ENCODE results near the gene ANK3. TPM values are rescaled to one million over a fixed set of nuclear protein-coding genes. Genes with fewer than 3 reads are reported as not detected.

The ANK3 gene
- total and polyA plus RNA-seq, 10 donors, result 2.0 to 133 (median 62.9) TPM

DNA sequence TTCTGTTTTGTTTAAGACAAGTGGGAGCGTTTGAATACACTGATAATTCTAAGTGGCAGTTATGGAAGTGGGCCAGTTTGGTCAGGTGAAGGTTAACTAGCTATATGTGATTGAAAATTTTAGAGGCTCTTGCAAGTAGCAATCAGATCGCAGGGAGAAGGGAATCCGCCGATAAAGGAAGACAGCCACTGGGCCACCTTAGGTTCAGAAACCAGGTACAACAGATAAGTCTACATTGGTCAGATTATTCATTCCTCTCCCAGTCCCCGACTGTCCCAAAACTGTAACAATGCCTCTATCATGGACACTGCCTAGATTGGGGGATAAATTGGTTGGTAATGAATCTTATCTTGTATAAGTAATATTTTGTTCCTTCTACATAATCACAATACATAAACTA, 8.9 kb downstream of the ANK3 start:
- H3K36me3 ChIP-seq, result no peaks in the 10 kb centered on the region
- 91 to 95% (median 93%) methylated on average over 5 of the region's 5 CpGs for WGBS, 5 donors
- no peaks in the 10 kb centered on the region for H3K27me3 ChIP-seq (replicated peaks in 1 of 7)
- H3K4me1 ChIP-seq, result peaks cover 0 to 4% (median 0%) of the 10 kb centered on the region in 6 donors
- intact Hi-C loops (cut with DNase I; ENCODE audit: low total_unique reads), result no loop called here
- no peak overlapping the region for H3K4me3 ChIP-seq
- no peak for DNase-seq
- no peaks in the 10 kb centered on the region for H3K9me3 ChIP-seq
- no peak overlapping the region for H3K27ac ChIP-seq
- TF ChIP-seq POLR2AphosphoS5 (IDR thresholded peaks at IDR 0.05) (no peak), POLR2A (IDR thresholded peaks at IDR 0.05) (no peak), CTCF (IDR thresholded peaks at IDR 0.05 in 8 of 11, conservative IDR thresholded peaks at IDR 0.05 in 3 of 11) (no peak)

DNA sequence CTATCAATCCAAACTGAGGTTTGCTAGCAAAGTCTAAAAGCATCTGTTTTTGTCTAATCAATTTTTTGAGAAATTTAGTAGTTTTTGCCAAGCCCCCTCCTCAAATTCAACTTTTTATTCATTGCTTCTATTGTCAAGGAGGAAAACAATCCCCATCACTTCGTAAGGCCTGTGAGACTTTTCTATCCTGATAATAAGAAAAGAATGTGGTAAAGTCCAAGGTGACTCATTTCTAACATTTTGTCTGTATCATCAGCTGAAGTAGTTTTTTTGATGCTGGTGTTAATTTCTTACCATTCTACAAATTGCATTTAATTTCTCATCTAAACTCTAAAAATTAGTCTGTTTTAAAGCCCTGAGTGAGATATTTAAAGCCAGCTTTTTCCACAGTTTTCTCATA, 11.7 kb downstream of the ANK3 start:
- TF ChIP-seq POLR2A (IDR thresholded peaks at IDR 0.05) (no peak), CTCF (IDR thresholded peaks at IDR 0.05 in 8 of 11, conservative IDR thresholded peaks at IDR 0.05 in 3 of 11) (no peak), POLR2AphosphoS5 (IDR thresholded peaks at IDR 0.05) (no peak)
- intact Hi-C loops (cut with DNase I; ENCODE audit: low total_unique reads), result no loop called here
- Histone ChIP-seq H3K4me1 (peaks cover 0 to 4% (median 0%) of the 10 kb centered on the region in 6 donors), H3K9me3 (no peaks in the 10 kb centered on the region), H3K36me3 (no peaks in the 10 kb centered on the region), H3K27ac (no peak overlapping the region), H3K4me3 (no peak overlapping the region), H3K27me3 (replicated peaks in 1 of 7) (no peaks in the 10 kb centered on the region)
- DNase-seq, result no peak
- WGBS, 5 donors, result 61 to 87% (median 74%) methylated on average over 1 of the region's 1 CpG

DNA sequence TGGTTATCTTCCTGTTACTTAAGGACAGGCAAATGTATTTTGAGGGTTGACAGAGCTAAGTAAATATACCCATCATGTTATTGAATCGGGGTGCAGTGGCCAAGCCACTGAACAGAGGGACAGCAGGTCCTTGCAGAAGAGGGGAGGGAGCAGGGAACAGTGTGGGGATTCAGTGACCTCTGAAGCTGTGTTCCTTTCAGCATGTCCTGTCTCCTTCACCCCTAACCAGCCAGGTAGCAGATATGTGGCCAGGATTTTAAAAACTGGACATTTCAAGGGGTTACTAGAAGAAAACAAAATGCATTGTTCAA, 12.7 kb downstream of the ANK3 start:
- Histone ChIP-seq H3K36me3 (no peaks in the 10 kb centered on the region), H3K4me3 (no peak overlapping the region), H3K4me1 (peaks cover 0 to 4% (median 0%) of the 10 kb centered on the region in 6 donors), H3K27ac (no peak overlapping the region), H3K27me3 (replicated peaks in 1 of 7) (no peaks in the 10 kb centered on the region), H3K9me3 (no peaks in the 10 kb centered on the region)
- intact Hi-C loops (cut with DNase I; ENCODE audit: low total_unique reads), result no loop called here
- TF ChIP-seq POLR2A (IDR thresholded peaks at IDR 0.05) (no peak), CTCF (IDR thresholded peaks at IDR 0.05 in 8 of 11, conservative IDR thresholded peaks at IDR 0.05 in 3 of 11) (no peak), POLR2AphosphoS5 (IDR thresholded peaks at IDR 0.05) (no peak)
- 55 to 85% (median 72%) methylated on average over 1 of the region's 1 CpG for WGBS, 5 donors
- DNase-seq, result no peak

GRCh38 chr10:60376221-60377041, 13.2 kb downstream of the ANK3 start:
- H3K27ac ChIP-seq, result no peak overlapping the region
- WGBS, 5 donors, result 84 to 94% (median 85%) methylated on average over 6 of the region's 6 CpGs
- no peaks in the 10 kb centered on the region for H3K9me3 ChIP-seq
- DNase-seq, result no peak
- H3K4me3 ChIP-seq, result no peak overlapping the region
- TF ChIP-seq POLR2AphosphoS5 (IDR thresholded peaks at IDR 0.05) (no peak), POLR2A (IDR thresholded peaks at IDR 0.05) (no peak), CTCF (IDR thresholded peaks at IDR 0.05 in 8 of 11, conservative IDR thresholded peaks at IDR 0.05 in 3 of 11) (no peak)
- no peaks in the 10 kb centered on the region for H3K36me3 ChIP-seq
- no peaks in the 10 kb centered on the region for H3K4me1 ChIP-seq
- H3K27me3 ChIP-seq (replicated peaks in 1 of 7), result no peaks in the 10 kb centered on the region
- intact Hi-C loops (cut with DNase I; ENCODE audit: low total_unique reads), result no loop called here

Data from spleen (tissue), 11 donors.